HepG2 (cell line): ENCODE data around the gene RGS19. TPM values are rescaled to one million over a fixed set of nuclear protein-coding genes. Genes with fewer than 3 reads are reported as not detected.
A peak's percentile ranks its signal among the peaks of the same experiment; 100 is the strongest.

Experiments
- HHEX ChIP-seq: IDR thresholded peaks from 2 replicates; pipeline ENCODE4 v1.6.1; 2016; ENCODE audit warnings: control low read depth
- IKZF4 ChIP-seq: sonication (generic); formaldehyde crosslinking; IDR thresholded peaks from 2 replicates; pipeline ENCODE4 v1.5.1; 2020; ENCODE audit warnings: borderline replicate concordance, mild to moderate bottlenecking, low read depth, missing genetic modification reagents; ENCODE audit errors: not compliant biosample characterization
- MTA3 ChIP-seq: sonication (generic); formaldehyde crosslinking; IDR thresholded peaks from 2 replicates; pipeline ENCODE4 v1.4.0; 2020; ENCODE audit warnings: missing genetic modification reagents
- NFYB ChIP-seq: sonication (generic); formaldehyde crosslinking; IDR thresholded peaks from 2 replicates; pipeline ENCODE4 v1.4.0; 2020; ENCODE audit warnings: missing genetic modification reagents
- NR3C1 ChIP-seq: sonication (generic); formaldehyde crosslinking; IDR thresholded peaks from 2 replicates; pipeline ENCODE4 v1.4.0; 2020; ENCODE audit warnings: missing genetic modification reagents
- RXRB ChIP-seq: IDR thresholded peaks from 2 replicates; pipeline ENCODE4 v1.6.1; 2016; ENCODE audit warnings: borderline replicate concordance, missing genetic modification reagents, missing compliant biosample characterization
- ZFX ChIP-seq: sonication (generic); formaldehyde crosslinking; IDR thresholded peaks from 2 replicates; pipeline ENCODE4 v1.4.0; 2020; ENCODE audit warnings: mild to moderate bottlenecking, low read depth, missing genetic modification reagents, moderate library complexity
- ZFY ChIP-seq: sonication (generic); formaldehyde crosslinking; IDR thresholded peaks from 2 replicates; pipeline ENCODE4 v1.4.0; 2020; ENCODE audit warnings: missing genetic modification reagents
- ZNF124 ChIP-seq: sonication (generic); formaldehyde crosslinking; IDR thresholded peaks from 2 replicates; pipeline ENCODE4 v1.4.0; 2020; ENCODE audit warnings: missing genetic modification reagents
- ZNF614 ChIP-seq: IDR thresholded peaks from 2 replicates; pipeline ENCODE4 v1.6.1; 2018; ENCODE audit warnings: missing biosample characterization, missing genetic modification reagents, inconsistent platforms, borderline replicate concordance
- polyA plus RNA-seq, 8 experiments: library from polyadenylated mRNA; depleted of rRNA in 3 of 8; stranded (reverse) in 7 of 8; unstranded in 1 of 8; fragments of >200 nt; fragmentation: Illumina TruSeq in 4 of 8; extraction: Trizol in 4 of 8; gene quantifications; 2 replicates each; pipeline versions ENCODE4 v1.2.1 to v1.2.3, GENCODE V29; 2011 to 2016; ENCODE audit warnings: low read depth in 4 of 8, missing spikeins in 1 of 8, mixed read lengths in 1 of 8; ENCODE audit not compliant: insufficient read depth in 1 of 8
- total RNA-seq, 5 experiments: library from RNA; depleted of rRNA; stranded (reverse); fragments of >200 nt; fragmentation: Illumina TruSeq; extraction: Trizol; gene quantifications; 2 replicates each; pipeline ENCODE4 v1.2.3, GENCODE V29; 2016; ENCODE audit warnings: low read depth in 1 of 5
- TF ChIP-seq, protein P1 (sequence below): sonication (generic); formaldehyde crosslinking; IDR thresholded peaks from 2 replicates; pipeline ENCODE4 v1.5.1; 2020; ENCODE audit warnings: missing genetic modification reagents, mild to moderate bottlenecking, borderline replicate concordance
- TF ChIP-seq, protein P2 (sequence below): sonication (generic); formaldehyde crosslinking; IDR thresholded peaks from 2 replicates; pipeline ENCODE4 v1.4.0; 2020; ENCODE audit warnings: mild to moderate bottlenecking, missing genetic modification reagents, borderline replicate concordance
- TF ChIP-seq, protein P3 (sequence below): sonication (generic); formaldehyde crosslinking; IDR thresholded peaks from 2 replicates; pipeline ENCODE4 v1.4.0; 2020; ENCODE audit warnings: mild to moderate bottlenecking, missing genetic modification reagents
- TF ChIP-seq, protein P4 (sequence below): sonication (generic); formaldehyde crosslinking; IDR thresholded peaks from 2 replicates; pipeline ENCODE4 v1.8.1; 2023; ENCODE audit warnings: mild to moderate bottlenecking, inconsistent platforms, moderate library complexity, missing genetic modification reagents, borderline replicate concordance
- TF ChIP-seq, protein P5 (sequence below): sonication (generic); formaldehyde crosslinking; IDR thresholded peaks from 2 replicates; pipeline ENCODE4 v1.4.0; 2020; ENCODE audit warnings: missing genetic modification reagents, borderline replicate concordance
- TF ChIP-seq, protein P6 (sequence below), 2 experiments: sonication (generic) in 1 of 2; formaldehyde crosslinking in 1 of 2; IDR thresholded peaks; 2 replicates each; pipeline versions ENCODE4 v1.4.0 to v1.6.1; 2018 to 2020; ENCODE audit warnings: missing genetic modification reagents in 2 of 2, borderline replicate concordance in 1 of 2, low read depth in 1 of 2, mild to moderate bottlenecking in 1 of 2, missing biosample characterization in 1 of 2

The RGS19 gene
- total and polyA plus RNA-seq, 2 of the 13 experiments (the other 11 are each of a cell fraction or from before 2014, with no cell fraction given) = 10.7 to 11.9 TPM

DNA sequence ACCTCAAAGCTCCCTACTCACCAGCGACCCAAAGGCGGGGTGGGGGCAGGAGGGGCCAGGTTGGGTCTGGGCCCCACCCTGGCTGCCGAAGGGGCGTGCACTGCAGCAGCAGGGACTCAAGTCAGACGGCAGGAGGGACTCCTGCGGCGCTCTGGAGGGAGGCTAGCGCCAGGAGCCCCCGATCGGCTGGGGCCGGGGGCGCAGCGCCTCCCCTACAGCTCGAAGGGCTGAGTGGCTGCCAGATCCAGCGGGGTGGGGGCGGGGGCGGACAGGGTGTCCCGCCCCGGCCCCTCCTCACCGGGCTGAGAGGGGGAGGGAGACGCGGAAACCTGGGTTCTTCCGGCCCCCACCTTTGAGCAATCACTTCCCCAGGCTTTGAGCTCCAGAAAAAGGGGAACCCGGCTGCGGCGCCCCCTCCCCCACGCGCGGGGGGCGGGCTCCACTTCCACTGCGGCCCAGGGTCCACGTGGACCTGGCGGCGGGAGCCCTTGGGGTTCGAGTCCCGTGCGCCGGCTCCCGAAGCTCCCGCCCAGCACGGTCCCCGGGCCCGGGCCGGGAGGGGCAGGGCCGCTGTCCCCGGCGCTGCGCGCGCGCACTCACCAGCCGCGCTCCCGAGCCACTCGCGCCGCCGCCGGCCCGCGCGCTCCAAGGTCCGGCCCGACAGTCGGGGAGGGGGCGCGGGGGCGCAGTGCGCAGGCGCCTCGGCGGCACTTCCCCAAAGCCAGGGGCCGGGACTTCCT lies at the start of gene RGS19 (continued):
- TF ChIP-seq, protein P1, sequence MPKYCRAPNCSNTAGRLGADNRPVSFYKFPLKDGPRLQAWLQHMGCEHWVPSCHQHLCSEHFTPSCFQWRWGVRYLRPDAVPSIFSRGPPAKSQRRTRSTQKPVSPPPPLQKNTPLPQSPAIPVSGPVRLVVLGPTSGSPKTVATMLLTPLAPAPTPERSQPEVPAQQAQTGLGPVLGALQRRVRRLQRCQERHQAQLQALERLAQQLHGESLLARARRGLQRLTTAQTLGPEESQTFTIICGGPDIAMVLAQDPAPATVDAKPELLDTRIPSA = peak; percentile 80; the same call in 1 of the 2 replicates
- TF ChIP-seq, protein P2, sequence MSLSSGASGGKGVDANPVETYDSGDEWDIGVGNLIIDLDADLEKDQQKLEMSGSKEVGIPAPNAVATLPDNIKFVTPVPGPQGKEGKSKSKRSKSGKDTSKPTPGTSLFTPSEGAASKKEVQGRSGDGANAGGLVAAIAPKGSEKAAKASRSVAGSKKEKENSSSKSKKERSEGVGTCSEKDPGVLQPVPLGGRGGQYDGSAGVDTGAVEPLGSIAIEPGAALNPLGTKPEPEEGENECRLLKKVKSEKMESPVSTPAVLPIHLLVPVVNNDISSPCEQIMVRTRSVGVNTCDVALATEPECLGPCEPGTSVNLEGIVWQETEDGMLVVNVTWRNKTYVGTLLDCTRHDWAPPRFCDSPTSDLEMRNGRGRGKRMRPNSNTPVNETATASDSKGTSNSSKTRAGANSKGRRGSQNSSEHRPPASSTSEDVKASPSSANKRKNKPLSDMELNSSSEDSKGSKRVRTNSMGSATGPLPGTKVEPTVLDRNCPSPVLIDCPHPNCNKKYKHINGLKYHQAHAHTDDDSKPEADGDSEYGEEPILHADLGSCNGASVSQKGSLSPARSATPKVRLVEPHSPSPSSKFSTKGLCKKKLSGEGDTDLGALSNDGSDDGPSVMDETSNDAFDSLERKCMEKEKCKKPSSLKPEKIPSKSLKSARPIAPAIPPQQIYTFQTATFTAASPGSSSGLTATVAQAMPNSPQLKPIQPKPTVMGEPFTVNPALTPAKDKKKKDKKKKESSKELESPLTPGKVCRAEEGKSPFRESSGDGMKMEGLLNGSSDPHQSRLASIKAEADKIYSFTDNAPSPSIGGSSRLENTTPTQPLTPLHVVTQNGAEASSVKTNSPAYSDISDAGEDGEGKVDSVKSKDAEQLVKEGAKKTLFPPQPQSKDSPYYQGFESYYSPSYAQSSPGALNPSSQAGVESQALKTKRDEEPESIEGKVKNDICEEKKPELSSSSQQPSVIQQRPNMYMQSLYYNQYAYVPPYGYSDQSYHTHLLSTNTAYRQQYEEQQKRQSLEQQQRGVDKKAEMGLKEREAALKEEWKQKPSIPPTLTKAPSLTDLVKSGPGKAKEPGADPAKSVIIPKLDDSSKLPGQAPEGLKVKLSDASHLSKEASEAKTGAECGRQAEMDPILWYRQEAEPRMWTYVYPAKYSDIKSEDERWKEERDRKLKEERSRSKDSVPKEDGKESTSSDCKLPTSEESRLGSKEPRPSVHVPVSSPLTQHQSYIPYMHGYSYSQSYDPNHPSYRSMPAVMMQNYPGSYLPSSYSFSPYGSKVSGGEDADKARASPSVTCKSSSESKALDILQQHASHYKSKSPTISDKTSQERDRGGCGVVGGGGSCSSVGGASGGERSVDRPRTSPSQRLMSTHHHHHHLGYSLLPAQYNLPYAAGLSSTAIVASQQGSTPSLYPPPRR (CRISPR knock-in tag) = no peak
- TF ChIP-seq NFYB = no peak
- TF ChIP-seq, protein P3, sequence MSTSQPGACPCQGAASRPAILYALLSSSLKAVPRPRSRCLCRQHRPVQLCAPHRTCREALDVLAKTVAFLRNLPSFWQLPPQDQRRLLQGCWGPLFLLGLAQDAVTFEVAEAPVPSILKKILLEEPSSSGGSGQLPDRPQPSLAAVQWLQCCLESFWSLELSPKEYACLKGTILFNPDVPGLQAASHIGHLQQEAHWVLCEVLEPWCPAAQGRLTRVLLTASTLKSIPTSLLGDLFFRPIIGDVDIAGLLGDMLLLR (CRISPR knock-in tag) = no peak
- no peak for TF ChIP-seq IKZF4
- TF ChIP-seq ZNF124 (CRISPR knock-in tag) = no peak
- TF ChIP-seq NR3C1 (CRISPR knock-in tag) = no peak
- no peak for TF ChIP-seq MTA3 (CRISPR knock-in tag)
- TF ChIP-seq, protein P4, sequence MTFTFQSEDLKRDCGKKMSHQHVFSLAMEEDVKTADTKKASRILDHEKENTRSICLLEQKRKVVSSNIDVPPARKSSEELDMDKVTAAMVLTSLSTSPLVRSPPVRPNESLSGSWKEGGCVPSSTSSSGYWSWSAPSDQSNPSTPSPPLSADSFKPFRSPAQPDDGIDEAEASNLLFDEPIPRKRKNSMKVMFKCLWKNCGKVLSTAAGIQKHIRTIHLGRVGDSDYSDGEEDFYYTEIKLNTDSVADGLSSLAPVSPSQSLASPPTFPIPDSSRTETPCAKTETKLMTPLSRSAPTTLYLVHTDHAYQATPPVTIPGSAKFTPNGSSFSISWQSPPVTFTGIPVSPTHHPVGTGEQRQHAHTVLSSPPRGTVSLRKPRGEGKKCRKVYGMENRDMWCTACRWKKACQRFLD (CRISPR knock-in tag) = no peak
- TF ChIP-seq ZFY (CRISPR knock-in tag) = peak; percentile 68
- TF ChIP-seq ZFX (CRISPR knock-in tag) = peak; percentile 48; the same call in 1 of the 2 replicates
- TF ChIP-seq ZNF614 (CRISPR knock-in tag) = no peak
- TF ChIP-seq, protein P5, sequence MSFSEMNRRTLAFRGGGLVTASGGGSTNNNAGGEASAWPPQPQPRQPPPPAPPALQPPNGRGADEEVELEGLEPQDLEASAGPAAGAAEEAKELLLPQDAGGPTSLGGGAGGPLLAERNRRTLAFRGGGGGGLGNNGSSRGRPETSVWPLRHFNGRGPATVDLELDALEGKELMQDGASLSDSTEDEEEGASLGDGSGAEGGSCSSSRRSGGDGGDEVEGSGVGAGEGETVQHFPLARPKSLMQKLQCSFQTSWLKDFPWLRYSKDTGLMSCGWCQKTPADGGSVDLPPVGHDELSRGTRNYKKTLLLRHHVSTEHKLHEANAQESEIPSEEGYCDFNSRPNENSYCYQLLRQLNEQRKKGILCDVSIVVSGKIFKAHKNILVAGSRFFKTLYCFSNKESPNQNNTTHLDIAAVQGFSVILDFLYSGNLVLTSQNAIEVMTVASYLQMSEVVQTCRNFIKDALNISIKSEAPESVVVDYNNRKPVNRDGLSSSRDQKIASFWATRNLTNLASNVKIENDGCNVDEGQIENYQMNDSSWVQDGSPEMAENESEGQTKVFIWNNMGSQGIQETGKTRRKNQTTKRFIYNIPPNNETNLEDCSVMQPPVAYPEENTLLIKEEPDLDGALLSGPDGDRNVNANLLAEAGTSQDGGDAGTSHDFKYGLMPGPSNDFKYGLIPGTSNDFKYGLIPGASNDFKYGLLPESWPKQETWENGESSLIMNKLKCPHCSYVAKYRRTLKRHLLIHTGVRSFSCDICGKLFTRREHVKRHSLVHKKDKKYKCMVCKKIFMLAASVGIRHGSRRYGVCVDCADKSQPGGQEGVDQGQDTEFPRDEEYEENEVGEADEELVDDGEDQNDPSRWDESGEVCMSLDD = peak; percentile 71; the same call in 1 of the 2 replicates
- TF ChIP-seq RXRB (CRISPR knock-in tag) = no peak
- no peak for TF ChIP-seq HHEX (CRISPR knock-in tag)
- TF ChIP-seq, protein P6, sequence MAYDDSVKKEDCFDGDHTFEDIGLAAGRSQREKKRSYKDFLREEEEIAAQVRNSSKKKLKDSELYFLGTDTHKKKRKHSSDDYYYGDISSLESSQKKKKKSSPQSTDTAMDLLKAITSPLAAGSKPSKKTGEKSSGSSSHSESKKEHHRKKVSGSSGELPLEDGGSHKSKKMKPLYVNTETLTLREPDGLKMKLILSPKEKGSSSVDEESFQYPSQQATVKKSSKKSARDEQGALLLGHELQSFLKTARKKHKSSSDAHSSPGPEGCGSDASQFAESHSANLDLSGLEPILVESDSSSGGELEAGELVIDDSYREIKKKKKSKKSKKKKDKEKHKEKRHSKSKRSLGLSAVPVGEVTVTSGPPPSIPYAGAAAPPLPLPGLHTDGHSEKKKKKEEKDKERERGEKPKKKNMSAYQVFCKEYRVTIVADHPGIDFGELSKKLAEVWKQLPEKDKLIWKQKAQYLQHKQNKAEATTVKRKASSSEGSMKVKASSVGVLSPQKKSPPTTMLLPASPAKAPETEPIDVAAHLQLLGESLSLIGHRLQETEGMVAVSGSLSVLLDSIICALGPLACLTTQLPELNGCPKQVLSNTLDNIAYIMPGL (CRISPR knock-in tag; IDR thresholded peaks at IDR 0.05; ENCODE audit: borderline replicate concordance in 1 of 2, low read depth in 1 of 2) = peak in 1 of 2 experiments; percentile 65; a peak in 3 of 4 replicates
